ENCODE measurements around the gene ACACB. TPM values are rescaled to one million over a fixed set of nuclear protein-coding genes. Genes with fewer than 3 reads are reported as not detected.

ACACB gene
- polyA plus RNA-seq, 2 of the 4 experiments (the other 2 are of a cell fraction): 6.8 to 7.6 TPM

DNA sequence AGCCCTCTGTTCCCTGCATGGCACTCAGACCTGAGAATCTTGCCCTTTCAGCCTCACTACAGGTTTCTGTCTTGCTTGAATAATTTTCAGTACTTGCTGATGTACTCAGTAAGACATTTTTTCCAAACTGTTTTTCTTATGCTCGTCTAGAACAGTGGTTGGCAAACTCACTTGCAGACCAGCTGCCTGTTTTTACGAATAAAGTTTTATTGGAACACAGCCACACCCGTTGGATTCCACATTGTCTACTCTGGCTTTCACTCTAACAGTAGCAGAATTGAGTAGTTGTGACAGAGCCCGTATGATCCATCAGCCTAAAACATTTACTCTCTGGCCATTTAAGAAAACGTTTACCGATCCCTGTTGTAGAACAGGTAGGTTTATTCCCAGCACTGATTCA is 119.9 kb downstream of the ACACB start (continued):
- TF ChIP-seq CHD4 (IDR thresholded peaks at IDR 0.05; ENCODE audit: borderline replicate concordance) (no peak), RCOR1 (IDR thresholded peaks at IDR 0.05; ENCODE audit: low read depth, low read length) (no peak)

DNA sequence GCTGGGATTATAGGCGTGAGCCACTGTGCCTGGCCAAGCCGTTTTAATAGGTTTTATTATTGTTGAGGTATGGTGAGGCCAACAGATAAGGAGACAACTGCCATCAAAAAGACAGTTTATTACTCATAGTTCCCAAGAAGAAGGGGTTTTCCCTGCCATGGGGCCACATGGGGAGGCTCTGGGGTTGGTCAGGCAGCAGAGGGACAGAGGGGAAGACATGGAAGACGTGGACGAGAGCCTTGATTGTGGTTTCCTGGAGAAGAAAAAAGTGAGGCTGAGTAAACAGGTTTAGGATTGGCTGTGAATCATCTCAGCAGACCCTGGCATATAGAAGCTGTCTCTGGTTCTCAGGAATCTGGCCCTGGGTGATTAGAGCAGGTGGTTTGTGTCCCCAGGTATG is 122.8 kb downstream of the ACACB start:
- no peak overlapping the region for H3K4me2 ChIP-seq
- H3K9me3 ChIP-seq: no peaks in the 10 kb centered on the region
- no peak overlapping the region for H3K4me3 ChIP-seq
- DNase-seq (ENCODE audit: low read depth in 1 of 2, low spot score in 1 of 2) (no peak), ATAC-seq (no peak), FAIRE-seq (no peak)
- POLR2A ChIA-PET: no interaction called here
- no peaks in the 10 kb centered on the region for H3K4me1 ChIP-seq
- CTCF ChIA-PET: interaction anchor here (0.6 kb wide), 2 partner anchors 25 to 167 kb away, joined by 3 read pairs; no protein-coding TSS in a partner anchor
- no peak for TF ChIP-seq CHD4 (IDR thresholded peaks at IDR 0.05; ENCODE audit: borderline replicate concordance)
- no peak for TF ChIP-seq SREBF2 (IDR thresholded peaks at IDR 0.05)
- TF ChIP-seq CHD2 (IDR thresholded peaks at IDR 0.05; ENCODE audit: low read length, partially characterized antibody): no peak
- TF ChIP-seq EP300 (IDR thresholded peaks at IDR 0.05): no peak
- TF ChIP-seq MYC (IDR thresholded peaks at IDR 0.05; ENCODE audit: borderline replicate concordance, low read length): no peak
- no peak for TF ChIP-seq CBX2 (IDR thresholded peaks at IDR 0.05; ENCODE audit: borderline replicate concordance, low read depth)
- no peak for TF ChIP-seq HOXB13 (CRISPR knock-in tag; IDR thresholded peaks at IDR 0.05; ENCODE audit: low read depth)
- TF ChIP-seq CEBPB (IDR thresholded peaks at IDR 0.05): no peak
- no peak for TF ChIP-seq KDM5A (IDR thresholded peaks at IDR 0.05)
- TF ChIP-seq PHF8 (IDR thresholded peaks at IDR 0.05; ENCODE audit: borderline replicate concordance, low read depth): no peak
- TF ChIP-seq MAX (IDR thresholded peaks at IDR 0.05): no peak
- no peak for TF ChIP-seq E2F6 (IDR thresholded peaks at IDR 0.05; ENCODE audit: borderline replicate concordance, low read depth)
- no peak for TF ChIP-seq SMC3 (IDR thresholded peaks at IDR 0.05)
- TF ChIP-seq RFX5 (IDR thresholded peaks at IDR 0.05): no peak
- TF ChIP-seq HMGXB4 (CRISPR knock-in tag; IDR thresholded peaks at IDR 0.05; ENCODE audit: borderline replicate concordance): no peak
- TF ChIP-seq RARB (CRISPR knock-in tag; IDR thresholded peaks at IDR 0.05): no peak
- WGBS (ENCODE audit: missing lambda C conversion rate): 89% methylated on average over 4 of the region's 4 CpGs
- no peak overlapping the region for H3K27ac ChIP-seq

DNA sequence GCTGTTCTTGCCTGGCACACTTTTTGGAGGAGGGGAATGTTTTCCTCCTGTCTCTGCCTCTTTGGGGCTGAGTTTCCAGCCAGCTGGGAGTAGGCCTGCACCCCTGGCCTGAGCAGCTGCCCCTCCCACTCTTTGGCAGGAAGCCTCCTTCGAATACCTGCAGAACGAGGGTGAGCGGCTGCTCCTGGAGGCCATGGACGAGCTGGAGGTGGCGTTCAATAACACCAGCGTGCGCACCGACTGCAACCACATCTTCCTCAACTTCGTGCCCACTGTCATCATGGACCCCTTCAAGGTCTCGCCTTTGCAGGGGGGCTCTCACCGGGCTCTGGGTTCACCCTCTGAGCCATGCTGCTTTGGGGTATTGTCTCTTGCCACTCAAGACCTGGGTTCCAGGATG is 123.3 kb downstream of the ACACB start:
- Histone ChIP-seq H3K4me2 (no peak overlapping the region), H3K9me3 (no peaks in the 10 kb centered on the region), H3K4me3 (no peak overlapping the region), H3K27ac (no peak overlapping the region), H3K4me1 (no peaks in the 10 kb centered on the region)
- WGBS (ENCODE audit: missing lambda C conversion rate): 94% methylated on average over 11 of the region's 11 CpGs
- ChIA-PET CTCF (interaction anchor here (0.6 kb wide), 4 partner anchors 26 to 1744 kb away, joined by 3 to 6 read pairs (median 3); no protein-coding TSS in a partner anchor), POLR2A (no interaction called here)
- ATAC-seq (no peak), DNase-seq (ENCODE audit: low read depth in 1 of 2, low spot score in 1 of 2) (no peak), FAIRE-seq (no peak)
- TF ChIP-seq TP53 (CRISPR knock-in tag; IDR thresholded peaks at IDR 0.05): no peak
- no peak for TF ChIP-seq HDAC2 (IDR thresholded peaks at IDR 0.05)
- TF ChIP-seq HOXB13 (CRISPR knock-in tag; IDR thresholded peaks at IDR 0.05; ENCODE audit: low read depth): no peak
- TF ChIP-seq, protein P1, sequence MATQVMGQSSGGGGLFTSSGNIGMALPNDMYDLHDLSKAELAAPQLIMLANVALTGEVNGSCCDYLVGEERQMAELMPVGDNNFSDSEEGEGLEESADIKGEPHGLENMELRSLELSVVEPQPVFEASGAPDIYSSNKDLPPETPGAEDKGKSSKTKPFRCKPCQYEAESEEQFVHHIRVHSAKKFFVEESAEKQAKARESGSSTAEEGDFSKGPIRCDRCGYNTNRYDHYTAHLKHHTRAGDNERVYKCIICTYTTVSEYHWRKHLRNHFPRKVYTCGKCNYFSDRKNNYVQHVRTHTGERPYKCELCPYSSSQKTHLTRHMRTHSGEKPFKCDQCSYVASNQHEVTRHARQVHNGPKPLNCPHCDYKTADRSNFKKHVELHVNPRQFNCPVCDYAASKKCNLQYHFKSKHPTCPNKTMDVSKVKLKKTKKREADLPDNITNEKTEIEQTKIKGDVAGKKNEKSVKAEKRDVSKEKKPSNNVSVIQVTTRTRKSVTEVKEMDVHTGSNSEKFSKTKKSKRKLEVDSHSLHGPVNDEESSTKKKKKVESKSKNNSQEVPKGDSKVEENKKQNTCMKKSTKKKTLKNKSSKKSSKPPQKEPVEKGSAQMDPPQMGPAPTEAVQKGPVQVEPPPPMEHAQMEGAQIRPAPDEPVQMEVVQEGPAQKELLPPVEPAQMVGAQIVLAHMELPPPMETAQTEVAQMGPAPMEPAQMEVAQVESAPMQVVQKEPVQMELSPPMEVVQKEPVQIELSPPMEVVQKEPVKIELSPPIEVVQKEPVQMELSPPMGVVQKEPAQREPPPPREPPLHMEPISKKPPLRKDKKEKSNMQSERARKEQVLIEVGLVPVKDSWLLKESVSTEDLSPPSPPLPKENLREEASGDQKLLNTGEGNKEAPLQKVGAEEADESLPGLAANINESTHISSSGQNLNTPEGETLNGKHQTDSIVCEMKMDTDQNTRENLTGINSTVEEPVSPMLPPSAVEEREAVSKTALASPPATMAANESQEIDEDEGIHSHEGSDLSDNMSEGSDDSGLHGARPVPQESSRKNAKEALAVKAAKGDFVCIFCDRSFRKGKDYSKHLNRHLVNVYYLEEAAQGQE (IDR thresholded peaks at IDR 0.05): no peak
- TF ChIP-seq PBX3 (IDR thresholded peaks at IDR 0.05): no peak
- TF ChIP-seq KDM5A (IDR thresholded peaks at IDR 0.05): no peak
- TF ChIP-seq ZC3H11A (IDR thresholded peaks at IDR 0.05): no peak
- no peak for TF ChIP-seq MYC (IDR thresholded peaks at IDR 0.05; ENCODE audit: borderline replicate concordance, low read length)
- TF ChIP-seq CBX2 (IDR thresholded peaks at IDR 0.05; ENCODE audit: borderline replicate concordance, low read depth): no peak
- no peak for TF ChIP-seq POLR2AphosphoS2 (conservative IDR thresholded peaks at IDR 0.05; ENCODE audit: low read length)
- no peak for TF ChIP-seq NPAS2 (CRISPR knock-in tag; IDR thresholded peaks at IDR 0.05; ENCODE audit: borderline replicate concordance)
- TF ChIP-seq RAD21 (conservative IDR thresholded peaks at IDR 0.05 in 1 of 2, IDR thresholded peaks at IDR 0.05 in 1 of 2): no peak
- TF ChIP-seq JUNB (IDR thresholded peaks at IDR 0.05): no peak
- TF ChIP-seq FOSB (CRISPR knock-in tag; IDR thresholded peaks at IDR 0.05): no peak
- no peak for TF ChIP-seq E2F6 (IDR thresholded peaks at IDR 0.05; ENCODE audit: borderline replicate concordance, low read depth)
- no peak for TF ChIP-seq GATA3 (IDR thresholded peaks at IDR 0.05; ENCODE audit: borderline replicate concordance)
